ENCODE data around the gene ORC1.

DNA sequence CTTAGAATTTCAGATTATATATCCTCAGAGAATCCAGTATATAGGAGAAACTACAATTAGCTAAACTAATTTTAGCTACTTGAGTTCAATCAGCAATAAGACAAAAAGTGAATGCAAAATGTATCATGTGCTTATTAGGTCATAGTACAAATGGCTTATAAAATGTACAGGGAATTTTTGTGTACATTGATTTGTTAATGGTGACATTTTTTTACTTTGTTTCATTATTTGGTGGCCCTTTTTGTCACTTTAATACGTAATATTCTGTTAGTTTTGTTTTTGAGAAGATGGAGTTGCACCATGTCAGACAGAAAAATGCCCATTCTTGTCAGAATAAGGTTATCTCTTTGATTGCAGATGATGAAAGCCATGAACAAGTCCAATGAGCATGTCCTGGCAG lies 71.8 kb downstream of the ORC1 start:
- no peak for TF ChIP-seq GATA3 (IDR thresholded peaks at IDR 0.05; ENCODE audit: low read depth, low read length)
- TF ChIP-seq GATA2 (IDR thresholded peaks at IDR 0.05; ENCODE audit: low read depth, low read length) = no peak

Data from SH-SY5Y (cell line).